ENCODE data around the gene SLC45A2.
A peak's percentile ranks its signal among the peaks of the same experiment; 100 is the strongest.
"Not testable (repeated sequence)": the region's sequence is repeated elsewhere in the genome, so short reads cannot be mapped to it uniquely, and the experiment has no call there.

Gene SLC45A2

DNA sequence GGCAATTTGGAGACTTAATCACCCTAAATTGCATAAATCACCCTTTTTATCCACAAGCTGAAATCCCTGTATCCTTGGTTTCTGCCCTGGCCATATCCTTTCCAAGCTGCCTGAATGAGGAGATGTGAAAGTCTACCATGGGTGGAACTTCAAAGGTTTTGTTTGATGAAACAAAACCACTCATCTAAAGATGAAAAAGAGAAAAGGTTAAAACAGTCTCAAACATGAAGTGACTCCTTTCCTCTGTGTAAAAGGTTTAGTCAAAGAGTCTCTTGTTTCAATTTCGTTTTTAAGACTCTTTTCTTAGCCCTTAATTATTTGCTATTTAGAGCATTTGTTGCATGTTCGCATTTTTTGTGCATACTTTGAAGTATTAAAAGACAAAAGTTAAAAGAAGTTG, 11.2 kb downstream of the SLC45A2 start:
- Histone ChIP-seq H3K4me3 (no peak overlapping the region), H3K27ac (no peak overlapping the region)

DNA sequence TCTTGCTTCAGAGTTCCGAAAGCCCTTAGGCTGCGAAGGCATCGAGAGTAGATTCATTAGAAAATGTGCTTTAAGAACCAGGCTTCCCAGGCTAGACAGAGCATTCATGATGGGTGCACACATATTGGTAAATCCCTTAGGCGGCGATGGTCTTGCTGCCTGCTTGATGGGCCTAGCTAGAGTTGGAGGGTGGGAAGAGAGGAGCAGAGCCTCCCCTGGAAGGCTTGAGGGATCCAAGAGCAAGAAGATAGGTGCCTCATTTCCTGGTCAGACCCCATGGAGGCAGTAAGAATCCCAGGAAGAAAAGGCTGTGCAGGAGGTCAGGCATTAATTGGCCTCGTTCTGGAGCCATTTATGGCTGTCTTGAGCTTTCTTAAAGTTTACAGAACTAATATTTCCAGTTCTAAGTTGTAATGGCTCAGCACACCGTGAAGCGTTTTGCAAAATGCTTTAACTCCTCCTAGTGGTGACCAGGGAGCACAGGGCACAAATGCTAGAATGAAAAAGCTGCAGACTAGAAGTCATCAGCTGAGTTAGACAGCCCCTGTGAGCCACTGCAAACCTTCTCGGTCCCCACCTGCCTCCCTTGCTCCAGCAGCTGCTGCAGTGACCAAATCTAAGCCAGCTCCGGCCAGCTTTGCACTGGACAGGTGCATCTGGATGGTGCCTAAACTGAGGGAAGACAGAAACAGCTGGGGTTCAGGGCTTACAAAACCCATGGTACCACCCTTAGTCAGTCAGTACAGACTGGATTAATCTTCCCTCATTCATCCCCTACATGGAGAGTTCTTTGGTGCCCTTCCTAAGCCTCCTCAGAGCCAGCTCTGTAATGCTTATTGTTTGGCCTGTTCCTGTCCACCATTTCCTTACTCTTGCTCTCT, 14.7 kb downstream of the SLC45A2 start:
- Histone ChIP-seq H3K27ac (no peak overlapping the region), H3K4me3 (no peak overlapping the region)

DNA sequence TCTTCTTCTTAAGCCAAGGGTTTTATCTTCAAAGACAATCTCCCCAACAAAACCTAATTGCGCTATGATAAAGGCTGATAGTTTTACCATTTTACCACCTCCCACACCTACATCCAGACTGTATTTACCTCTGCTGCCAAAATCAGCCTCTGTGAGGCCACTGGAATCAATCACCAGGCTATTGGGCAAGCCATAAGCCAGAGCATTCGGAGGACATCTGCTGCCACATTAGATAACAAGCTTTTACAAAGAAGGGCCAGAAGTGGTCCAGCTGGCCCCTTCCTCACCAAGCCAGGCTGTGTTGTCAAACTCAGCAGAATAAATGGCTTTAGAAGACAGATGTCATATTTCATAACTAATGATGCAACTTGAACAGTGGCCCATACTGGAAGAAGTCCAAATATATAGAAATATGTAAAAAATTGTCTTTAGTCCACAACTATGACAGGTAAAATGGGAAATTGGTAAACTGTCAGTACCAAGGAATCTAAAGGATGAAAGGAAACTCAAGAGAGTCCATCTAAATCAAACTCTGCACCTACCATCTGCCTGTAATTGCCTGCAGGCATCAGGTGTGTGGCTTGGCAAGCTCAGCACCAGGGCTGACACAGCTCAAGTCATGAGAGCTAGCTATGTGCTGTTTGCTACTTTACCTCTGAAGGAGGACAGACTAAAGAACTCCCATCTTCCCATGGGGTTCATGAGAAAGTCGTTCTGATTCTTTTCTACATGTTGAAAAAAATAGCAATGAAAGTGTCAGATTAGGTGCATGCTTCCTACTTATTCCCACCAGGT, 16.1 kb downstream of the SLC45A2 start:
- H3K4me3 ChIP-seq, result no peak overlapping the region
- no peak overlapping the region for H3K27ac ChIP-seq

DNA sequence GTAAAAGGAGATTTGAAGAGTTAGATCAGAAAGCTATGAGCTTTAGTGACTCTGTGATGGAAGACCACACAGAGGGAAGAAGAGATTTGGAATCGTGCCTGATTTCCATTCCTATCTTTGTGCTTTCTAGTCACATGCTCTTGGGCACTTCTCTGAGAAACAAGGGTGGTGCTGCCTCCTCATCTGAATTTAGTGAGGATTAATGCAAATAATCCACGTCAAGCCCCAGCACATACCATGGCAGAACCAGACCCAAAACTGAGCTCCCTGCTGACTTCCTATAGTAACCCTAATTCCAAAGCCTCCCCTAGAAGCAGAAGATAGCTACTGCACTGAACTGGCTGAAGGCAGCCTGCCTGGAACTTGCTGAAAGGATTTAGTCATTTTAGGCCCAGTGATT, 17.7 kb downstream of the SLC45A2 start:
- Histone ChIP-seq H3K27ac (no peak overlapping the region), H3K4me3 (no peak overlapping the region)

DNA sequence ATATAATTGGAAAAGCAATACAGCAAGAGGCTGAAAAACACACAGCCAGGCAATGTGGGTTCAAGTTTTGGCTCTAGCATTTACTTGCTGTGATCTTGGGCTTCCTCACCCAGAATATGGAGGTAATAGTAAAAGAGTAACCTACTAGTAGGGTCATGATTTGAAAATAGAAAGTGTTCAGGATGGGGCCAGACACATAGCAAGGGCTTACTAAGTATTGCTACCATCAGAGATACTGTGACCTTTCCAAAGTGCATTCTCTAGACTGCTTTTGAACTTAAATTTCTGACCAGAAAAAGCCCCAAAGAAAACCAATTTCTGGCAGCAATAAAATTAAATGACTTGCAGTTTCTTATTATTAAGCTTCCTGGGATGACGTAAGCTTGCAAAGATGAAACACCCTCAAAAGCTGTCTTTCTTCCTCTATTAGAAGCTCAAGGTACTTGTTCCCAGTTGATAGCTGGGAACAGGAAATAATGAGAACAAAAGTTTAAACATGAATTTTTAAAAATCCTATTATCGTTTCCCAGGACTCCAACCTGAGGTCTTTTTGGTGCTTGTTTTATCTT, 20.3 kb downstream of the SLC45A2 start:
- Histone ChIP-seq H3K4me3 (no peak overlapping the region), H3K27ac (no peak overlapping the region)

DNA sequence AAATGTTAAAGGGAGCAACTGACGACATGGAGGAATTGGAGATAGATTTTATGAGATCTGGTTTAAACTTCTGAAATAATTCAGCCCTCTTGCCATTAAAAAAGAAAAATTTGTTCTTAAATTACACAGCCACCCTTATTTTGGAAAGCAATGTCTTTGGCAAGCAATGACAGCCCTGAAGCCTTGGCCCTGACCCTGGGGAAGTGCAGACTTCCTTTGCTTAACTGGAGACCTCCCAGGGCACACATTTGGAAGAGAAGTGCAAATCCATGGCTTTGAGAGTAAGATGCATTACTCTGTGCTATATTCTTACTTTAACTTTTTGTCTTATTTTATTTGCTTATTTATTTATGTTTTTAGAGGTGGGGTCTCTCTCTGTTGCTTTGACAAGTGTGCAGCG, 26.3 kb downstream of the SLC45A2 start:
- Histone ChIP-seq H3K4me3 (no peak overlapping the region), H3K27ac (no peak overlapping the region)

DNA sequence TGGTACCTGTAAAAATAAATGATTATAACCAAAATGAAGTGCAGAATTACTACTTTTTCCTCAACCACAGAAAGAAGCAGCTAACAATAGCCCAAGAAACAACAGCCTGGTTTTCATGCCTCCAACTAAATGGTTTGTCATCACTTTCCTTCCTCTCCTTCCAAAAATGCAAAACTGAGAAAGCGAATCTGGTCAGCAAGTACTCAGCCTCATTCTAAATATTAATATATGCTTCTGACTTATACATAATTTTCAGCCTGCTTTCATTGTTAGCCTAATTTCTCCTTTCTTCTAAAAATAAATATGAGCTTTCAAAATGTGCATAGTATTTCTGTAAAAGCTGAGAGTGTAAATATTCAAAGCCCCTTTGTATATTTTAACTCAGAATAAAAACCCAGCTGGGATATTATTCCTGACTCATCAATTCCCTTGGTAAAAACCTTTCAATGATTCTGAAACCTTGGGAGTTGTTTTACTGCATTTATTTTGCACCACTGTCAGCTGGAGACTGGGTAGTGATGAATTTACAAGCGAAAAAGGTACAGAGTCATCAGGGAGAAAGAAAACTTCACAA, 26.8 kb downstream of the SLC45A2 start:
- H3K4me3 ChIP-seq, result no peak overlapping the region
- no peak overlapping the region for H3K27ac ChIP-seq

DNA sequence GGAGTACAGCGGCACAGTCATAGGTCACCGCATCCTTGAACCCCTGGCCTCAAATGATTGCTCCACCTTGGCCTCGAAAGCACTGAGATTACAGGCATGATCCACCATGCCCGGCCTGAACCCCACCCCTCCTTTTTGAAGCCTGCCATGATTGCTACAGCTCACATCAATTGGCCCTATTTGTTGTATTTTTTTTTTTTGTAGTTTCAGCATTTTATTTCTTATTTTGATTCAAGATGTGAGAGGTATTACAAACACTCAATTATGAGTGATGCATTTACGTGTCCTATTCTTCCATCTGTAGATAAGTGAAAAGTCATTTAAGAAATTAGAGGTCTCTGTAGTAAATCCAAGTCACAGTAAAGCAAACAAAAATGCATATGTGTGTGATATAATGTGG, 32.3 kb downstream of the SLC45A2 start:
- not testable (repeated sequence) for H3K27ac ChIP-seq, H3K4me3 ChIP-seq

DNA sequence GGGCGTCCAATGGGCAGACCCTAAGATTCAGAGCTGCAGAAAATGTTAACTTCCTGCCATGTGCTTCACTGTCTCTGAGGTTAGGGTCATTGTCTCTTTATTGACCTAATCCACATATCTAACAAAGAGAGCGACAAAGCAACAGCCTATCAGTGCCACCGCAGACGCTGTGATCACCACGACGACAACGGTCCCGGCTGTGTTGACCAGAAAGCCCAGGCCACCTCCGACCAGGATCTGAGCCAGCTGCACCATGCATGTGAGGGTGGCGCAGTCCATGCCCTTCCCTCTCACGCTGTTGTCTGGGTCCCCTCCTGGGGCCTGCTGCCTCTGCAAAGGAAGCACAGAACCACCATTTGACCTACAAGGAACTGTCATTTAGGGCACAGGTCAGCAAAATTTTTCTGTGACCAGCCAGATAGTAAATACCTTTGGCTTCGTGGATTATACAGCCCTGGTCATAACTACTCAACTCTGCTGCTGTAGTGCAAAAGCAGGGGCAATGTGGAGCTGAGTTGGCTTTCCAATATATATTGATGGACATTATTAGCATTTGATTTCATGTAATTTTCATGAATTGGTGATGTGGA, 39.9 kb downstream of the SLC45A2 start:
- Histone ChIP-seq H3K4me3 (no peak overlapping the region), H3K27ac (no peak overlapping the region)

DNA sequence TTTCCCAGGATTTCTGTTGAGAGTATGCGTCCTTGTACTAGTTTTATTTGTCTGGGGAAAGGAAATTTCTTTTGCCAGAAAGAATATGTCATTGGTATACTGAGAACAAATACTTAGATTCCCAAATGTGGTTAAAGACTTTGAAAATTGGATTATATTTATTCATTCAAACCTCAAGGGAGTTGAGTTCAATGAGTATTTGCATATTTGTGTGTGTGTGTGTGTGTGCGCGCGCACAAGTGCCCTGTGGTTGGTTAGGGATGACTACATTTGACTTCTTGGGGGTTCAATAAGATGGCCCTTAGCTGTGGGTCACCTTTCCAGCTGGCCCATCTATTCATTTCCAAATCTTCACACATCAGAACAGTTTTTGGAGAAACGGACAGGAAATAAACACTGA, 43.4 kb downstream of the SLC45A2 start:
- no peak overlapping the region for H3K4me3 ChIP-seq

DNA sequence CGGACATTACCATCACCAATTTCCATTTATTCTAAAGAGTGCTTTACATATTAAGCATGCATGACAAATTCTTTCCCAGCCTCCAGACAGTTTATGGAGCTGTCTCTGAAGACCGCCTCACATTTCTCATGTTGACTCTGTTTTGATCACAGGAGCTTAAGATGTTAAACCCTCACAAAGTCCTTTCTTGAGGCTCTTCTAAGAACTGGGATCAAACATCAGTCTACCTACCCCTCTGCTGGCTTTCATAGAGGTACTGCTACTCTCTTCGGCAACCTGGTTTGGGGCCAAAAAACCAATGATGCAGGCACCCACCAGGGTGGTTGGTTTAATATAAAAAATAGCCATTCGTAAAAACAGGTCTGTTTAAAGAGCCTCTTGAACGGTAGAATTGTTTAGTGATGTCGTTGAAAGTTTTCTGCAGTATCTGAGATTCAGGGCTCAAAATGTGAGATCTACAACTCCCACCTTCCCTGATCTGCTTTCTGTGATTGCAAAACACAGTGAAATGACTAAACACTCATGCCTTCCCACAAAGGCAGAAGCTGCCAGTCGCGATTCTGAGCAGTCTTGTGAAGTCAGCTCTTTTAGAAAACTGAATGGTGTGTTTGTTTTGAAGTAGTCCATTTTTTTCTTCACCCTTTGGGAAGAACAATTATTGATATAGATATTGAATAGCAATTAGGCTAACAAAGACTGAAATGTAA, 44.8 kb downstream of the SLC45A2 start:
- no peak overlapping the region for H3K4me3 ChIP-seq
- no peak overlapping the region for H3K27ac ChIP-seq

More for the DNA sequence above, 43.4 kb downstream of the SLC45A2 start:
- no peak overlapping the region for H3K27ac ChIP-seq

DNA sequence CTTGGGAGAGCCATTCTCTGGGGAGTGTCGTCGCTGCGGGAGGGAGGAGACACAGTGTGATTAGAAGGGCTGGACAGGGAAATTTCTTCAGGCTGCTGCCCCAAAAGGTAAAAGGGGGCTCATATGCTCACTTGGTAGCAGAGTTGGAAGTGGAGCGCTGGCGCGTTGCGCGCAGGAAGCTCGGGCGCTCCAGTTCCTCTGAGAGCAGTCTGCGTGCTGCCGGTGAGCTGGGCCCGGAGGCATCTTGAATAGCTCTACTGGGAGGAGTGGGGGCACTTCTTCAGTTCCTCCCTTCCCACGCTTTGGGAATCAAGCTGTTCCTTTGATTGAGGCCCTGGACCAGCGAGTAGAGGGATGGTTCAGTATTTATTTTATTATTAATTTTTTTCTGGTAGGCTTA, 45.6 kb downstream of the SLC45A2 start:
- no peak overlapping the region for H3K4me3 ChIP-seq
- H3K27ac ChIP-seq, result no peak overlapping the region

DNA sequence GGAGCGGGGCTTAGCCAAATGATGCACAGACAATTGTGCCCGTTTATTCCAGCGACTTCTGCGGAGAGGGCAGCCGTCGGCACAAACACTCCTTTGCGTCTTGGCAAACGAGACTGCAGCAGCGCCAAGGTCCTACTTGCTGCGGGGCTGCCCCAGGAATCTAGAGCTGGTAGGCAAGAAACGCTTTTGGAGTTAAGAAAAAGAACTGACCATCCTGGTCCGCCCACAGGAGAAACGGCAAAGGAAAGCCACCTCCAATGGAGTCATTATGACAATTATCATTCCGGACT, 46.0 kb downstream of the SLC45A2 start:
- no peak overlapping the region for H3K27ac ChIP-seq

DNA sequence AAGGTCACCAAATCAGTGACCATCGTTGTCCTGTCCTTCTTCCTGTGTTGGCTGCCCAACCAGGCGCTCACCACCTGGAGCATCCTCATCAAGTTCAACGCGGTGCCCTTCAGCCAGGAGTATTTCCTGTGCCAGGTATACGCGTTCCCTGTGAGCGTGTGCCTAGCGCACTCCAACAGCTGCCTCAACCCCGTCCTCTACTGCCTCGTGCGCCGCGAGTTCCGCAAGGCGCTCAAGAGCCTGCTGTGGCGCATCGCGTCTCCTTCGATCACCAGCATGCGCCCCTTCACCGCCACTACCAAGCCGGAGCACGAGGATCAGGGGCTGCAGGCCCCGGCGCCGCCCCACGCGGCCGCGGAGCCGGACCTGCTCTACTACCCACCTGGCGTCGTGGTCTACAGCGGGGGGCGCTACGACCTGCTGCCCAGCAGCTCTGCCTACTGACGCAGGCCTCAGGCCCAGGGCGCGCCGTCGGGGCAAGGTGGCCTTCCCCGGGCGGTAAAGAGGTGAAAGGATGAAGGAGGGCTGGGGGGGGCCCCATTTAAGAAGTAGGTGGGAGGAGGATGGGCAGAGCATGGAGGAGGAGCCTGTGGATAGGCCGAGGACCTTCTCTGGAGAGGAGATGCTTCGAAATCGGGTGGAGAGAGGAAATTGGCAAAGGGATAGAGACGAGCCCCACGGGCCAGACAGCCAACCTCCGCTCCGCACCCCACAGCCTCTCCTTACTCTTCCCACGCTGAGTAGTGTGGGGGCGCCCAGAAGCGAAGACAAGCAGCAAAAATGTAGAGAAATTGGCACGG, 46.6 kb downstream of the SLC45A2 start:
- no peak overlapping the region for H3K4me3 ChIP-seq

More for the DNA sequence above, 46.0 kb downstream of the SLC45A2 start:
- no peak overlapping the region for H3K4me3 ChIP-seq

DNA sequence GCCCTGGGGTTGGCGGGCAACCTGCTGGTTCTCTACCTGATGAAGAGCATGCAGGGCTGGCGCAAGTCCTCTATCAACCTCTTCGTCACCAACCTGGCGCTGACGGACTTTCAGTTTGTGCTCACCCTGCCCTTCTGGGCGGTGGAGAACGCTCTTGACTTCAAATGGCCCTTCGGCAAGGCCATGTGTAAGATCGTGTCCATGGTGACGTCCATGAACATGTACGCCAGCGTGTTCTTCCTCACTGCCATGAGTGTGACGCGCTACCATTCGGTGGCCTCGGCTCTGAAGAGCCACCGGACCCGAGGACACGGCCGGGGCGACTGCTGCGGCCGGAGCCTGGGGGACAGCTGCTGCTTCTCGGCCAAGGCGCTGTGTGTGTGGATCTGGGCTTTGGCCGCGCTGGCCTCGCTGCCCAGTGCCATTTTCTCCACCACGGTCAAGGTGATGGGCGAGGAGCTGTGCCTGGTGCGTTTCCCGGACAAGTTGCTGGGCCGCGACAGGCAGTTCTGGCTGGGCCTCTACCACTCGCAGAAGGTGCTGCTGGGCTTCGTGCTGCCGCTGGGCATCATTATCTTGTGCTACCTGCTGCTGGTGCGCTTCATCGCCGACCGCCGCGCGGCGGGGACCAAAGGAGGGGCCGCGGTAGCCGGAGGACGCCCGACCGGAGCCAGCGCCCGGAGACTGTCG, 47.3 kb downstream of the SLC45A2 start:
- Histone ChIP-seq H3K27ac (no peak overlapping the region), H3K4me3 (peak overlapping the region in 2 of 7 experiments; percentile 3 to 20)

More for the DNA sequence above, 46.6 kb downstream of the SLC45A2 start:
- H3K27ac ChIP-seq, result no peak overlapping the region

DNA sequence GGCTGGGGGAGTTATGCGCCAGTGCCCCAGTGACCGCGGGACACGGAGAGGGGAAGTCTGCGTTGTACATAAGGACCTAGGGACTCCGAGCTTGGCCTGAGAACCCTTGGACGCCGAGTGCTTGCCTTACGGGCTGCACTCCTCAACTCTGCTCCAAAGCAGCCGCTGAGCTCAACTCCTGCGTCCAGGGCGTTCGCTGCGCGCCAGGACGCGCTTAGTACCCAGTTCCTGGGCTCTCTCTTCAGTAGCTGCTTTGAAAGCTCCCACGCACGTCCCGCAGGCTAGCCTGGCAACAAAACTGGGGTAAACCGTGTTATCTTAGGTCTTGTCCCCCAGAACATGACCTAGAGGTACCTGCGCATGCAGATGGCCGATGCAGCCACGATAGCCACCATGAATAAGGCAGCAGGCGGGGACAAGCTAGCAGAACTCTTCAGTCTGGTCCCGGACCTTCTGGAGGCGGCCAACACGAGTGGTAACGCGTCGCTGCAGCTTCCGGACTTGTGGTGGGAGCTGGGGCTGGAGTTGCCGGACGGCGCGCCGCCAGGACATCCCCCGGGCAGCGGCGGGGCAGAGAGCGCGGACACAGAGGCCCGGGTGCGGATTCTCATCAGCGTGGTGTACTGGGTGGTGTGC, 48.0 kb downstream of the SLC45A2 start, which contains the start of gene RXFP3:
Gene RXFP3, plus strand, starts transcription at position 6 of the 636 bp plus-strand sequence. Its CDS starts 355 bp downstream, at position 361.
- no peak within 1 kb of the TSS for H3K27ac ChIP-seq
- H3K4me3 ChIP-seq, result peak within 1 kb of the TSS in 4 of 7 experiments; percentile 2 to 20 (median 3)

DNA sequence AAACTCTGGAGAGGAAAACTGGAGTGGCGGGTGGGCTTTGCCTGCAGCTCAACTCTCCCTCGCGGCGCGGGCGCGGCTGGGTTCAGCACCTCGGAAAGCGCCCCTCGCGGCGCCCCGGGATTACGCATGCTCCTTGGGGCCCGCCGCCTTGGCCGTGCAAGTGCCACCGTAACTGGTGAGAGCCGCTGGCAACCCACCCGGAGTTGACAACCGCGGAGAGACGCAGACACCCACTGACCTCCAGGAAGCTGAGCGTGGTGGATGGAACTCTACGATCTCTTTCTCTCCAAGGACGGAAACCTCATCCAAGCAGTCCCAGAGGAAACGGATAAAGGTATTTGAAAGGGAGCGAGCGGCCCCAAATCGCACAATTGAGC, 48.5 kb downstream of the SLC45A2 start:
- H3K4me3 ChIP-seq, result peak overlapping the region in 4 of 7 experiments; percentile 2 to 20 (median 3)

DNA sequence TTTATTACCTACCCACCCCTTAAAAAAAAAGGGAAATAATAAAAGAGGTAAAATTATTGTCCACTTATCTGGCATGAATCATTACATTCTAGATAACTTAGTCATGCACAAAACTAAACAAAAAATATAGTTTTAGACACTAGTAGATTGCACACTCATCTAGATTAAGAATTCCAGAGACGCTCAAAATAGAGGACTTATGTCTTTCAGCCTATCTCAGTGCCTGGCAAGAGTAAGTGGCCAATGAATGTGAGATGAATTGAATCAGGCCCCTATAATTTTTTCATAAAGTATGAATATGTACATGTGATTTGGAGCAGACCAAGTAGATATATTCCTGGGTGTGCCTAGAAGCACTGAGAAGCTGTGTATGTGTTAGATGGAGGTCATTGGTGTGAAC, 50.3 kb downstream of the SLC45A2 start:
- Histone ChIP-seq H3K4me3 (no peak overlapping the region), H3K27ac (no peak overlapping the region)

More for the DNA sequence above, 48.5 kb downstream of the SLC45A2 start:
- H3K27ac ChIP-seq, result no peak overlapping the region
